ELF-1 (cell line): Measurements from ENCODE around the gene TXLNG.
"Not testable (repeated sequence)": the region's sequence is repeated elsewhere in the genome, so short reads cannot be mapped to it uniquely, and the experiment has no call there.

Experiments
- DNase-seq: peaks from one replicate; pipeline ENCODE4 v3.0.0-alpha.2; 2016; ENCODE audit warnings: low read depth, low spot score

The TXLNG gene

DNA sequence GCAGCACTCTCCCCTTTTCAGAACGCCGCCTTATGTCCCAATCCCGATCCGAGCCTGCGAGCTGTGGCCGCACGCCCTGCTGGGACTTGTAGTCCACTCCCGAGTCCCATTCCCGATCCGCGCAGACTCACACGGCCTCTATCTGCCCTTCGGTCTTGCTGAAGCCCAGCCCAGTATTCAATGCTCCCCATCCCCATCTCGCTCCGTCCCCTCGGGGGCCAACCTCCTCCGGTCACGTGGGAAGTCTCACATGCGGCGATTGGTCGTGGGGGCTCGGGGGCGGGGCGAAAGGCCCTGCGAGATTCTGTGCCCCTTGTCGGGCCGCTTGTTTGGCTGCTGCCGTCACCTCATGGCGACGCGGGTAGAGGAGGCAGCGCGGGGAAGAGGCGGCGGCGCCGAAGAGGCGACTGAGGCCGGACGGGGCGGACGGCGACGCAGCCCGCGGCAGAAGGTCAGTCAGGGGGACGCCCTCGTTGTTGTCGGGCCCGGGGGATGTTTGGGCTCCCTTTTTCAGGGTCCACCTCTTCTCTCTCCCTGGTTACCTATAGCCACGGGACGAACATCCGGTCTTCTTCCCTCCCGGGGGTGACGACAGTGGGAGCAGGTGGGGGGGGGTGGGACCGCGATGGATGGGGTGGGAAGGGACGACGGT, at the start of gene TXLNG:
TSS of gene TXLNG (plus strand) at position 328 of the 652 bp plus-strand sequence. CDS start at position 350, 22 bp downstream.
- peak; percentile 100 for DNase-seq

DNA sequence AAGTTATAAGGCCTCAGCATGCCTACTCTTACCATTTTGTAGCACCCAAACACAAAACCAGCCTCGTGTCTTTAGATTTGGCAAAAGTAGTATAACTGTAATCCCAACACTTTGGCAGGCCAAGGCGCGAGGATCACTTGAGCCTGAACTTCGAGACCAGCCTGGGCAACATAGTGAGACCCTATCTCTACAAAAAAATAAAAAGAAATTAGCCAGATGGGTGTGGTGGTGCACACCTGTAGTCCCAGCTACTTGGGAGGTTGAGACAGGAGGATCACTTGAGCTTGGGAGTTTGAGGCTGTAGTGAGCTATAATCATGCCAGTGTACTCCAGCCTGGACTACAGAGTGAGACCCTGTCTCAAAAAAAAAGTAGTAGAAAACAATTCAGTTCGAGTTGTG, 49.2 kb upstream of the TXLNG start:
- no peak for DNase-seq

DNA sequence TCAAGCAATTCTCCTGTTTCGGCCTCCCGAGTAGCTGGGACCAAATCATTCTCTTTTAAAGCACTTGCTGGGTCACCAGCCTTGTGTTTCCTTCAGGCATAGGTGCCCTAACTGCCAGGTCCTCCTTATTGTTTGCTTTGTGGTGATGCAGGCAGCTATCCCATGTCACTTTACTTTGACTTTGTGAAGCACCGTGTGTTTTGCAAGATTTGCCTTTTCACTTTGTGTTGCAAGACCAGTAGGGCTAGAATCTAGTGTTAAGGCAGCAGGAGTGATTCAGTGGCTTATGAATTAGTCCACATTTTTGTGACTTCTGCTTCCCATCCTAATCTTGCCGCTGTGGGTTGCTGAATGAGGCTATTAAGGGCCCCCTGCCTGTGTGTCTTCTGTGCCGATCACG, 46.7 kb upstream of the TXLNG start:
- DNase-seq: no peak

DNA sequence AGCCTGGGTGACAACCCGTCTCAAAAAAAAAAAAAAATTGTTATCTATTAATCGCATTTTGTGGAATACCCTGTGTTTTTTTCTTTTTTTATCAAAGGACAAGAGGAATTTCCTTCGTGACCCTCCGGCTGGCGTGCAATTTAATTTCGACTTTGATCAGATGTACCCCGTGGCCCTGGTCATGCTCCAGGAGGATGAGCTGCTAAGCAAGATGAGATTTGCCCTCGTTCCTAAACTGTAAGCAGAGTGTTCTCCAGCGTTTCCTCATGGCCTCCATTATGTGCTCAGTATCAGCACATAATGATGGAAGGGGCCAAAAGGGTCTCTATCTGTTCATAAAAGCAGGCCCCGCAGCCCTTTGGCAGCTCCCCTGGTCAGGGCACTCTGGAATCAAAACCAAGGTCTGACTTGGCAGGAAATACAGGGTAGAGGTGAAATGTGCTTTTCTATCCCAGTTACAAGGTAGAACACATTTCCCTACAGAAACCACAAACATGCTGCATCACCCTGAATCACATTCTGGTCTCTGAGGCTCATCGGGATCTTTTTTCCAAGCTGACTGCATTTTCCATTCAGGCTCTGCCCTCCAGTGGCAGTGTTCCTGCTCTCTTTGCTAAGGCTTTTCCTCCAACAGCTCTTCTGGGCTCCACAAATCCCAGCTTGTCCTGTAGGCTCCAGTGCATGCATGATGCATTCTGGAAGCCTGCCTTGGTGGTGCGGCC, 42.5 kb upstream of the TXLNG start:
- DNase-seq: no peak

GRCh38 chrX:16745102-16745501, 41.2 kb upstream of the TXLNG start:
- no peak for DNase-seq

DNA sequence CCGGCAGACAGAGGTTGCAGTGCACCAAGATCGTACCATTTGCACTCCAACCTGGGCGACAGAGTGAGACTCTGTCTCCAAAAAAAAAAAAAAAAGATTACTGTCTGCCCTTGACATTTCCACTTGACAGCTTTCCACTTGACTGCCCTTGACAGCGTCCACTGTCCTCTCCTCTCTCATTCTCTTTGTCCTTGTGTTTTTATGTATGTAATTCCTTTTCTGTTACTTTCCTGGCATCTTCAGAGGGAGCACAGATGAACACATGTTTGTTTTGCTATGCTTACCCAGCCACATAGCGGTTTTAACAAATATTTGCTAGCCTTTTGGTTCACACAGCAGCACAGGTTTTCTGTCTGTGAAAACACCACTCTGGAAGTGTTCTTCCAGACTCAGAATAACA, 40.6 kb upstream of the TXLNG start:
- no peak for DNase-seq

- no peak for DNase-seq
These were observed 37.8 kb upstream of the TXLNG start for GRCh38 chrX:16748425-16748824.

GRCh38 chrX:16750136-16750535, 36.1 kb upstream of the TXLNG start:
- DNase-seq: no peak

DNA sequence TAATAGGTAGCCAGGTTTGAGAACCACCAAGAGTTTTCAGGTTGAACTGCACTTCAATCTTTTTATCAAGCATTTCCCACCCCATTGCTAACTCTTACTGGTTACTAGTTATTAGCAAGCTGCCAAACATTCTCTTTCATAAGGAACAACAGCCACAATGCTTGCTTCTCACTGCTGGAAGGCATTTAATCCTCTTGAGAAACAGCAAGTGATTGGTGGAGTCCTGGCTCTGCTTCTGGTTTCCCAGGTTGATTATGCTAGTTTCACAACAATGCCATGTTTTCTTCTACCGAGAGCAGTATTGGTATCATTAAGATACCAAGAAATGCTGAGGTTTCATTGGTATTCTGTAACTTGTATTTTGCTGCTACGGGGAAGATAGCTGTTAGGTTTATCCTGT, 32.2 kb upstream of the TXLNG start:
- no peak for DNase-seq

DNA sequence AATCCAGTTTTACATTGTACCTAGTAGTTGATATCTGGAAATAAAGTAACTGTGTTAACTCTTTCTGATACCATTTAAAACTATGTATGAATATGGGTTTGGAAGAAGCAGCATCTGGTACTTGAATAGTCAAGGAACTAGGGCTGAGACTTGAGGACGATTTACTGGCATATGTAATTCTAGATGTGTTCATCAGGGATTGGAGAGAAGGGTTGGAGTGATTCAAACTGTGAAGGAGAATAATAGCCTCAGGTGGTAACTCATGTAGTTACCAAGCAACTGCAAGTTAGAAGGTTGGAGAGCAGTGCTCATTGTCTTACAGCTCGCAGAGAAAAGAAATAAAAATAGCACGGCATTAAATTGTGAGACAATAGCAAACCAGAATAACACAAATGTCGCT, 29.5 kb upstream of the TXLNG start:
- DNase-seq: no peak

GRCh38 chrX:16761500-16761899, 24.8 kb upstream of the TXLNG start:
- DNase-seq: not testable (repeated sequence)

DNA sequence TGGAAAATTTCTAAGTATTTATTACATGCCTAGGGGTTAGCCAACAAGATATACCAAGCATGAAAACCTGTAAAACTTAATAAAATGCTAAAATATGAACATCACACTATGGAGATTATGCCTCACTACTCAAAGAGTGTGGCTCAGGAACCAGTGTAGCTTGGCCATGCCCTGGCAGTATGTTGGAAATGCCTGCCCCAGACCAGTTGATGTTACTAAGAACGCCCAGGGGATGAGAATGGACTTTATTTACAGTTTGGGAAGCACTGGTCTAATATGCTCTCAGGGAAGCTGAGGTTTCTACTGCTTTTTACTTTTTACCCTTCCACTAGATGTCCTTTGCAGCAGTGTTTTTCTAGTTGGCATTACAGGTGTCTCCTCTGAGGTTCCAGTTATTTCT, 23.7 kb upstream of the TXLNG start:
- DNase-seq: no peak

DNA sequence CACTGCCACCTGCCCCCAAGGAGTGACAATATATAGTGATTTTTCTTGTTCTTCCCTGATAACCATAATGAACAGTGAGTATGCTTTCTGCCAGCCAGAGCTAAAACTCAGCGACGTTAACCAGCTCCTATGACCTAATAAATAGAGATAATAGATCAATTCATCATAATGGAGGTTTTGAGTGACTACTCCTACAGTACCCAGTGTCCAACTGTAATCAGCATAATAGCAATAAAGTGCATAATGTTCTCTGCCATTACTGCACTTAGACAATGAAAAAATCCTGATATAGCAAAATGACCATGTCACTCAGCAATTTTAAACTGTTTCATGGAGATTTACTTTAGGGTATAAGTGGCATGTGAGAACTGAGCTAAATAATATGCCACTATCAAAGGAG, 20.7 kb upstream of the TXLNG start:
- DNase-seq: no peak

GRCh38 chrX:16770970-16771482, 15.2 kb upstream of the TXLNG start:
- no peak for DNase-seq

DNA sequence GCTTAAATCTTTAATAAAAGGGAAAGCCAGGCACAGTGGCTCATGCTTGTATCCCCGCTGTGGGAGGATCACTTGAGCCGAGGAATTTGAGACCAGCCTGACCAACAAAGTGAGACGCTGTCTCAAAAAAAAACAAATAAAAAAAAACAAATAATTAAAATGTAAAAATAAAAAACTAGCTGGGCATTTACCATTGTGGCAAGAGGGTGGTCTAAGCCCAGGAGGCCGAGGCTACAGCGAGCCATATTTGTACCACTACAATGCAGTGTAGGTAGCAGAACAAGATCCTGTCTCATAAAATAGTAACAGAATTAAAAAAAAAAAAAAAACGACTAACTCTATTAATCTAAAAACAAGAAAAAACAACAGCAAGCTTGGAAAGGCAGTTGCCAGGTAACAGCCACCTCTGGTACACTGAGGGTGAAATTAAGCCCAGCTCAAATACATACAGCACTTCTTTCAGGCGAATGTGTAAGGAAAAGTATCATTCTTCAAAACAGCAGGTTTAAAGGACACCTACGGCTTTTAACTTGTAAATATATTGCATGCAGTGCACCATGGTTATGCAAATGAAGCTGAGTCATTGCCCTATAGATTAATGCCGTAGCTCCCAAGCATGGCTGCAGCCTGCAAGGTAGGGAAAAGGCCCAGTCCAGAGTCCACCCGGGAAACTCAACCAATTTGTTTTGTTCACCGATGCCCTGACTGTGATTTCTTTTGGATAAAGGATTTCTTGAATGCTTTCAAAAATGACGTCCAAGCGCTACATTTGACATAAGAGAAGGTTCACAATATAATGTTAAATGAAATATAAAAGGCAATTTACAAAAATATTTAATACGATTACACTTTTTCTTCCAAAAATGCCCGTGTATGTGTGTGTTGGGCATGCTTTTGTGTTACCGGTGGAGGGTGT, 14.5 kb upstream of the TXLNG start:
- DNase-seq: peak; percentile 92

DNA sequence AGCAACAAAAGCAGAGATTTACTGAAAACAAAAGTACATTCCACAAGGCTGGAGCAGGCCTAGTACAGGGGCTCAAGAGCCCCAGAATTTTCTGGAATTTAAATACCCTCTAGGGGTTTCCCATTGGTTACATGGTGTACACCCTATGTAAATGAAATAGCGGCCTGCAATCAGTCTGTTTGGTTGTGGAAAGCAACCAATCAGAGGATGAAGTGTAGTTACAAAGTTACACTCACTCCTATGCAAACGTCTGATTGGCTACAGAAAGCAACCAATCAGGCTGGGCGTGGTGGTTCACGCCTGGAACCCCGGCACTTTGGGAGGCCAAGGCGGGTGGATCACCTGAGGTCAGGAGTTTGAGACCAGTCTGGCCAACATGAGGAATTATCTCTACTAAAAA, 13.8 kb upstream of the TXLNG start:
- DNase-seq: peak; percentile 95

DNA sequence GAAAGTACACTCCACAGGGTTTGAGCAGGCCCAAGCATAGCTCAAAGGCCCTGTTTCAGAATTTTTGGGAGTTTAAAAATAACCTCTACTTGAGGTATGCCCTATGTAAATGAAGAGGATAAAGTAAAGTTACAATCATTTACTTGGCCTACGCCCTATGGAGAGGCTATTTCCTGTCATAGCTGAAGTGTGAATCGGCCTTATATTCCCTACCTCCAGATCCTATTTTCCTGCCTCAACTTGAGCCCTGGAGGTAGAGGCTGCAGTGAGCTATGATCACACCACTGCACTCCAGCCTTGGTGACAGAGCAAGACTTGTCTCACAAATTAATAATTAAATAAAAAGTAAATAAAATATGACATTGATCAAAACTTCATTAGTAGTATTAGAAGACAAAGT, 11.5 kb upstream of the TXLNG start:
- DNase-seq: no peak

DNA sequence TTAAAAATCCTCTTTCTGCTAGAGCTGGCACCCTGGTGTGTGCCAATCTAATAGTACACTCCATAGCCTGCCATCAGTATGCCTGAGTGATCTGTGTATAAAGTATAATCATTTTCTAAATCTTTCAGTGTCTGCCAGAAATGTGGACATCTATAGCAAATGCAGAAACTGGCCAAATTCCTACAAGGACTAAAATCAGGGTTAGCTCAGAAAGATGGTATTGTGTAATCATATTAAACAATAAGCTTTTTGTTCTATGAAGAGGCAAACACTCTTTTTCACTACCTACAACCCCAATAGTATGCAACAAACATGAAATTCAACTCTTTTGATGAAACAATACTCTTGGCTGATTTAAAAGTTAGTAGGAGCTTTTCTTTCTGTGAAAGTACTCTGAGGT, 7.7 kb upstream of the TXLNG start:
- no peak for DNase-seq

DNA sequence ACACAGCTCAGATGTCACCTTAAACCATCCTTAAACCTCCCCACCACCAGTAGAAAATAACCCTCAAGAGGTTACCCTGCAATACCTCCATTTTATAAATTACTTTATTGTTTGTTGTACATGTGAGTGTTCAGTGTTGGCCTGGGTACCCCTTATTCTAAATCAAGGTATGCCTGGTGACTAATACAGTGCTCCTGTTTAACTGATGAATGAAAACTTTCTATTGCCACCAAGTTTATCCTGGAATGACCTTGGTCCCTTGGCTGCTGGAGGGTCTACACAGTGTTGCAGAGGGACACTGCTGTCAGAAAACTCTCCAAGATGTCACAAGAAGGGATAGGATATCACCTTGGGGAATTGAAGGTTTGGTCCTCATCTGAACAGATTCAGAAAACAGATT, 7.3 kb upstream of the TXLNG start:
- DNase-seq: no peak

- not testable (repeated sequence) for DNase-seq
These were observed 6.5 kb upstream of the TXLNG start for GRCh38 chrX:16779815-16780214.

- DNase-seq: peak; percentile 56
These were observed 2.8 kb upstream of the TXLNG start for GRCh38 chrX:16783452-16783851.

GRCh38 chrX:16784440-16784839, 1.8 kb upstream of the TXLNG start:
- DNase-seq: not testable (repeated sequence)
